Measurements from ENCODE around the gene MADD. TPM values are rescaled to one million over a fixed set of nuclear protein-coding genes. Genes with fewer than 3 reads are reported as not detected.

The MADD gene
- polyA plus RNA-seq, 1 donor from 2014 or later, result 66.9 TPM

- H3K9ac ChIP-seq (ENCODE audit: low read length), result peak overlapping the region; percentile 25
- peak overlapping the region; percentile 77 for H3K27ac ChIP-seq (ENCODE audit: low read length)
- TF ChIP-seq SMC3 (conservative IDR thresholded peaks at IDR 0.05; ENCODE audit: poor library complexity) (no peak), MXI1 (conservative IDR thresholded peaks at IDR 0.05; ENCODE audit: poor library complexity, severe bottlenecking) (no peak), EP300 (conservative IDR thresholded peaks at IDR 0.05; ENCODE audit: poor library complexity, severe bottlenecking) (no peak), RAD21 (conservative IDR thresholded peaks at IDR 0.05) (no peak), REST (IDR thresholded peaks at IDR 0.05; ENCODE audit: borderline replicate concordance) (no peak), CTCF (IDR thresholded peaks at IDR 0.05; ENCODE audit: poor library complexity, severe bottlenecking) (no peak)
- no peaks in the 10 kb centered on the region for H3K27me3 ChIP-seq (ENCODE audit: insufficient read depth, low read depth, low read length)
- H3K9me3 ChIP-seq (ENCODE audit: low read length), result no peaks in the 10 kb centered on the region
- H3K4me3 ChIP-seq (ENCODE audit: low read length), result peak overlapping the region; percentile 75
- H4K20me1 ChIP-seq (ENCODE audit: insufficient read depth), result peaks cover 3% of the 10 kb centered on the region
- peaks cover 40% of the 10 kb centered on the region for H3K79me2 ChIP-seq (replicated peaks; ENCODE audit: insufficient read depth, low read length)
- no peaks in the 10 kb centered on the region for H3K9me2 ChIP-seq (ENCODE audit: insufficient read depth, low read length)
- peaks cover 7% of the 10 kb centered on the region for H3K36me3 ChIP-seq (ENCODE audit: insufficient read depth, low read length)
- no peak overlapping the region for H2AFZ ChIP-seq (ENCODE audit: low read depth, low read length)
- H3K4me2 ChIP-seq (ENCODE audit: low read length), result peak overlapping the region; percentile 76
- peaks cover 4% of the 10 kb centered on the region for H3F3A ChIP-seq (ENCODE audit: insufficient read depth, low read length, poor library complexity, severe bottlenecking)
These were observed 2.2 kb downstream of the MADD start for GRCh38 chr11:47271961-47272661.

GRCh38 chr11:47272706-47273105 lies 2.8 kb downstream of the MADD start:
- Histone ChIP-seq H3K36me3 (ENCODE audit: insufficient read depth, low read length) (peaks cover 7% of the 10 kb centered on the region), H2AFZ (ENCODE audit: low read depth, low read length) (no peak overlapping the region), H3K9me3 (ENCODE audit: low read length) (no peaks in the 10 kb centered on the region), H3K4me2 (ENCODE audit: low read length) (no peak overlapping the region), H3K27ac (ENCODE audit: low read length) (peak overlapping the region; percentile 16), H3F3A (ENCODE audit: insufficient read depth, low read length, poor library complexity, severe bottlenecking) (peaks cover 4% of the 10 kb centered on the region), H3K9me2 (ENCODE audit: insufficient read depth, low read length) (no peaks in the 10 kb centered on the region), H3K4me3 (ENCODE audit: low read length) (peak overlapping the region; percentile 75), H3K79me2 (replicated peaks; ENCODE audit: insufficient read depth, low read length) (peaks cover 40% of the 10 kb centered on the region), H4K20me1 (ENCODE audit: insufficient read depth) (peaks cover 3% of the 10 kb centered on the region), H3K9ac (ENCODE audit: low read length) (no peak overlapping the region), H3K27me3 (ENCODE audit: insufficient read depth, low read depth, low read length) (no peaks in the 10 kb centered on the region)
- TF ChIP-seq EZH2 (IDR thresholded peaks at IDR 0.05; ENCODE audit: borderline replicate concordance, insufficient read depth, low read length, poor library complexity, severe bottlenecking), result no peak
- TF ChIP-seq POLR2AphosphoS5 (IDR thresholded peaks at IDR 0.05), result no peak
- no peak for TF ChIP-seq MXI1 (conservative IDR thresholded peaks at IDR 0.05; ENCODE audit: poor library complexity, severe bottlenecking)
- no peak for TF ChIP-seq EP300 (conservative IDR thresholded peaks at IDR 0.05; ENCODE audit: poor library complexity, severe bottlenecking)
- no peak for TF ChIP-seq RAD21 (conservative IDR thresholded peaks at IDR 0.05)
- TF ChIP-seq CTCF (IDR thresholded peaks at IDR 0.05; ENCODE audit: poor library complexity, severe bottlenecking), result no peak
- TF ChIP-seq REST (IDR thresholded peaks at IDR 0.05; ENCODE audit: borderline replicate concordance), result no peak
- no peak for TF ChIP-seq TAF1 (IDR thresholded peaks at IDR 0.05; ENCODE audit: low read depth)
- no peak for TF ChIP-seq SMC3 (conservative IDR thresholded peaks at IDR 0.05; ENCODE audit: poor library complexity)
